HCT116 (cell line): ENCODE results near the gene PSMD12. TPM values are rescaled to one million over a fixed set of nuclear protein-coding genes. Genes with fewer than 3 reads are reported as not detected.

ENCODE experiments used
- ATAC-seq: fragments of 200-7000 bp; cut with Tn5 transposase; 2 replicates; pipeline ENCODE4 v1.9.1; 2020; ENCODE audit warnings: mild to moderate bottlenecking, moderate library complexity
- BruUV-seq: library from RNA; stranded (reverse); fragments of 400-500 nt; replicated peaks from 2 replicates; lab custom pipeline; 2021; lab: Mats Ljungman, UMichigan
- CTCF ChIA-PET: fragments of 300-600 bp; sonication (Branson Sonifier 250); formaldehyde crosslinking; loops from one replicate; lab custom pipeline; 2021; ENCODE audit warnings: antibody characterized with exemption; lab: Charles Lee
- POLR2A ChIA-PET: fragments of 300-600, 350-600 bp; sonication (Branson Sonifier 250); formaldehyde crosslinking; loops from one replicate; lab custom pipeline; 2021; ENCODE audit warnings: antibody characterized with exemption; lab: Charles Lee
- RAD21 ChIA-PET, 2 experiments: fragments of 300-600 bp; sonication (Branson Sonifier 250); formaldehyde crosslinking; loops; one replicate each; lab custom pipeline; 2023; ENCODE audit warnings: low total read pairs in 2 of 2; ENCODE audit not compliant: uncharacterized antibody in 2 of 2, unreplicated experiment in 2 of 2, low non-redundant PET in 1 of 2; lab: Charles Lee
- DNase-seq: peaks from one replicate; pipeline ENCODE4 v3.0.0-alpha.2; 2010; ENCODE audit warnings: low read depth, low spot score
- H2AFZ ChIP-seq: fragments of 200-600 bp; shearing (Covaris generic), sonication (generic); 2 replicates; pipeline ENCODE4 v1.6.1; 2017; ENCODE audit warnings: low read depth, mixed run types, mixed read lengths, antibody characterized with exemption, low read length; ENCODE audit not compliant: poor library complexity, severe bottlenecking
- H3K27ac ChIP-seq: 2 replicates; pipeline ENCODE4 v1.5.1; 2012; ENCODE audit warnings: low read depth, low read length
- H3K27me3 ChIP-seq: fragments of 200-600 bp; sonication (generic); 2 replicates; pipeline ENCODE4 v1.6.1; 2016; ENCODE audit warnings: mixed run types, low read length, mixed read lengths; ENCODE audit not compliant: insufficient read depth
- H3K36me3 ChIP-seq, 2 experiments: fragments of 200-500 bp in 1 of 2; fragments of 200-600 bp in 1 of 2; sonication (Bioruptor generic) in 1 of 2; sonication (generic) in 1 of 2; 2 replicates each; pipeline versions ENCODE4 v1.5.1 to v1.6.1; 2014 to 2016; ENCODE audit warnings: low read length in 2 of 2, inconsistent platforms in 1 of 2, mixed read lengths in 1 of 2, mixed run types in 1 of 2; ENCODE audit not compliant: insufficient read depth in 2 of 2, control insufficient read depth in 1 of 2
- H3K4me1 ChIP-seq, 2 experiments: fragments of 200-600 bp in 1 of 2; sonication (generic) in 1 of 2; 2 replicates each; pipeline versions ENCODE4 v1.5.1 to v1.6.1; 2012 to 2017; ENCODE audit warnings: low read length in 2 of 2, inconsistent platforms in 1 of 2, mild to moderate bottlenecking in 1 of 2, mixed read lengths in 1 of 2, mixed run types in 1 of 2, moderate library complexity in 1 of 2; ENCODE audit not compliant: insufficient read depth in 2 of 2, control insufficient read depth in 1 of 2
- H3K4me2 ChIP-seq: fragments of 200-600 bp; sonication (generic); 2 replicates; pipeline ENCODE4 v1.6.1; 2017; ENCODE audit warnings: mixed run types, low read length, mixed read lengths
- H3K4me3 ChIP-seq, 2 experiments: fragments of 200-600 bp in 1 of 2; sonication (generic) in 1 of 2; replicated peaks in 1 of 2; 2 replicates each; pipeline ENCODE4 v1.5.1; 2011 to 2016; ENCODE audit warnings: low read length in 2 of 2, control low read depth in 1 of 2, low read depth in 1 of 2, mild to moderate bottlenecking in 1 of 2, mixed read lengths in 1 of 2, mixed run types in 1 of 2
- H3K79me2 ChIP-seq: fragments of 200-600 bp; sonication (generic); 2 replicates; pipeline ENCODE4 v1.6.1; 2017; ENCODE audit warnings: mild to moderate bottlenecking, mixed run types, low read length, moderate library complexity, mixed read lengths; ENCODE audit not compliant: insufficient read depth
- H3K9ac ChIP-seq: fragments of 200-600 bp; sonication (generic); 2 replicates; pipeline ENCODE4 v1.6.1; 2016; ENCODE audit warnings: low read length, mixed read lengths
- H3K9me2 ChIP-seq: fragments of 200-600 bp; sonication (generic), shearing (Covaris generic); 2 replicates; pipeline ENCODE4 v1.6.1; 2017; ENCODE audit warnings: mixed run types, mild to moderate bottlenecking, moderate library complexity; ENCODE audit not compliant: insufficient read depth
- H3K9me3 ChIP-seq, 2 experiments: fragments of 200-500 bp in 1 of 2; fragments of 200-600 bp in 1 of 2; sonication (Bioruptor generic) in 1 of 2; sonication (generic) in 1 of 2; 2 replicates each; pipeline ENCODE4 v1.6.1; 2014 to 2017; ENCODE audit warnings: low read length in 2 of 2, mixed read lengths in 2 of 2, inconsistent platforms in 1 of 2, low read depth in 1 of 2, mild to moderate bottlenecking in 1 of 2, mixed run types in 1 of 2, moderate library complexity in 1 of 2; ENCODE audit not compliant: control insufficient read depth in 1 of 2, insufficient read depth in 1 of 2
- H4K20me1 ChIP-seq: fragments of 200-600 bp; sonication (generic), shearing (Covaris generic); 2 replicates; pipeline ENCODE4 v1.6.1; 2017; ENCODE audit warnings: mixed run types, mild to moderate bottlenecking, moderate library complexity; ENCODE audit not compliant: insufficient read depth
- ATF3 ChIP-seq: IDR thresholded peaks from 2 replicates; pipeline ENCODE4 v1.6.1; 2012
- CTCF ChIP-seq, 3 experiments: fragments of 200-600 bp in 1 of 3; sonication (generic) in 1 of 3; IDR thresholded peaks in 2 of 3; conservative IDR thresholded peaks in 1 of 3; 2 replicates each; pipeline ENCODE4 v1.5.1; 2012 to 2017; ENCODE audit warnings: low read depth in 2 of 3, low read length in 2 of 3, antibody characterized with exemption in 1 of 3, borderline replicate concordance in 1 of 3, control low read depth in 1 of 3, mild to moderate bottlenecking in 1 of 3, mixed read lengths in 1 of 3, mixed run types in 1 of 3, moderate library complexity in 1 of 3; ENCODE audit not compliant: insufficient read depth in 1 of 3
- EGR1 ChIP-seq: IDR thresholded peaks from 2 replicates; pipeline ENCODE4 v1.6.1; 2012; ENCODE audit warnings: low read depth
- EZH2 ChIP-seq: fragments of 200-600 bp; sonication (generic); IDR thresholded peaks from 2 replicates; pipeline ENCODE4 v1.6.1; 2017; ENCODE audit warnings: antibody characterized with exemption, mixed run types
- EZH2phosphoT487 ChIP-seq: fragments of 200-600 bp; IDR thresholded peaks from 2 replicates; pipeline ENCODE4 v1.6.1; 2018; ENCODE audit warnings: antibody characterized with exemption, borderline replicate concordance
- POLR2A ChIP-seq: IDR thresholded peaks from 2 replicates; pipeline ENCODE4 v1.7.0; 2011; ENCODE audit warnings: borderline replicate concordance; ENCODE audit not compliant: insufficient read depth, insufficient read length; ENCODE audit errors: extremely low read depth
- POLR2AphosphoS5 ChIP-seq: IDR thresholded peaks from 2 replicates; pipeline ENCODE4 v1.6.1; 2011; ENCODE audit warnings: mild to moderate bottlenecking, low read depth, low read length, moderate library complexity
- RAD21 ChIP-seq: IDR thresholded peaks from 2 replicates; pipeline ENCODE4 v1.6.1; 2012; ENCODE audit warnings: low read depth, mild to moderate bottlenecking
- SRF ChIP-seq: IDR thresholded peaks from 2 replicates; pipeline ENCODE4 v1.6.1; 2012; ENCODE audit warnings: low read depth
- TCF7L2 ChIP-seq: IDR thresholded peaks from 2 replicates; pipeline ENCODE4 v1.7.0; 2011; ENCODE audit warnings: borderline replicate concordance, inconsistent platforms; ENCODE audit not compliant: insufficient read depth, insufficient read length; ENCODE audit errors: extremely low read depth
- ZFX ChIP-seq: fragments of 450-650 bp; IDR thresholded peaks from 2 replicates; pipeline ENCODE4 v1.6.1; 2017
- intact Hi-C: fragments of 100-400 bp; cut with micrococcal nuclease; formaldehyde crosslinking; loops from 2 replicates; pipeline ENCODE4 v1.10.0; 2022
- total RNA-seq: library from RNA; stranded (reverse); gene quantifications from one replicate; pipeline ENCODE4 v1.2.1, GENCODE V29; 2021; ENCODE audit not compliant: unreplicated experiment

PSMD12 gene
- total RNA-seq, 1 experiment from 2014 or later, result 115 TPM

GRCh38 chr17:67297454-67297960 is 68.9 kb downstream of the PSMD12 start:
- Histone ChIP-seq H3K4me1 (peaks cover 0 to 6% of the 10 kb centered on the region in 2 experiments; a peak in 2 of 4 replicates), H3K9me3 (no peaks in the 10 kb centered on the region), H3K9me2 (no peaks in the 10 kb centered on the region), H3K4me3 (no peak overlapping the region), H3K9ac (no peak overlapping the region), H3K79me2 (no peaks in the 10 kb centered on the region), H2AFZ (no peak overlapping the region), H3K4me2 (no peak overlapping the region), H3K27me3 (no peaks in the 10 kb centered on the region), H3K36me3 (no peaks in the 10 kb centered on the region), H4K20me1 (no peaks in the 10 kb centered on the region), H3K27ac (no peak overlapping the region)
- POLR2A ChIA-PET, result no interaction called here
- RAD21 ChIA-PET, result no interaction called here
- TF ChIP-seq RAD21, result no peak
- TF ChIP-seq EZH2phosphoT487, result no peak
- TF ChIP-seq POLR2AphosphoS5, result no peak
- TF ChIP-seq EZH2, result no peak
- TF ChIP-seq TCF7L2, result no peak
- no peak for TF ChIP-seq EGR1
- no peak for TF ChIP-seq CTCF (IDR thresholded peaks at IDR 0.05 in 2 of 3, conservative IDR thresholded peaks at IDR 0.05 in 1 of 3; ENCODE audit: borderline replicate concordance in 1 of 3, insufficient read depth in 1 of 3, low read depth in 2 of 3, low read length in 2 of 3)
- no peak for TF ChIP-seq POLR2A
- TF ChIP-seq SRF, result no peak
- no peak for TF ChIP-seq ATF3
- no peak for TF ChIP-seq ZFX
- no TSS peak for BruUV-seq
- no peak for DNase-seq
- intact Hi-C loops, result no loop called here
- CTCF ChIA-PET, result no interaction called here
- no peak for ATAC-seq
